Activated CD8-positive, alpha-beta memory T cell treated with anti-CD3 and anti-CD28 coated beads, Interleukin-2, amount 50 U/mL, for 24 hours (primary cell): ENCODE data around the gene RILPL2.
"Not testable (repeated sequence)": the region's sequence is repeated elsewhere in the genome, so short reads cannot be mapped to it uniquely, and the experiment has no call there.

Experiments used
- DNase-seq: peaks from one replicate; pipeline ENCODE4 v3.0.0-alpha.2; 2020; ENCODE audit errors: extremely low read depth

Gene RILPL2

GRCh38 chr12:123436017-123436964 is at the start of gene RILPL2:
TSS of gene RILPL2 (minus strand) at chr12:123436684. CDS start at chr12:123436420, 264 bp downstream.
- DNase-seq: peak; percentile 78

- DNase-seq: no peak
Measured at GRCh38 chr12:123485756-123486155, 49.3 kb upstream of the RILPL2 start.

GRCh38 chr12:123483602-123484248 is 47.2 kb upstream of the RILPL2 start:
- no peak for DNase-seq

GRCh38 chr12:123482876-123483275 is 46.4 kb upstream of the RILPL2 start:
- DNase-seq: no peak

- DNase-seq: not testable (repeated sequence)
Measured at GRCh38 chr12:123481251-123481650, 44.8 kb upstream of the RILPL2 start.

- DNase-seq: no peak
Measured at GRCh38 chr12:123479442-123480180, 43.1 kb upstream of the RILPL2 start.

- DNase-seq: no peak
Measured at GRCh38 chr12:123478762-123479161, 42.3 kb upstream of the RILPL2 start.

- DNase-seq: no peak
Measured at GRCh38 chr12:123478069-123478468, 41.6 kb upstream of the RILPL2 start.

GRCh38 chr12:123475246-123475703 is 38.8 kb upstream of the RILPL2 start:
- DNase-seq: no peak

GRCh38 chr12:123474485-123475245 is 38.2 kb upstream of the RILPL2 start:
- DNase-seq: no peak

- DNase-seq: no peak
Measured at GRCh38 chr12:123472438-123472849, 36.0 kb upstream of the RILPL2 start.

GRCh38 chr12:123471374-123472068 is 35.0 kb upstream of the RILPL2 start:
- no peak for DNase-seq

- DNase-seq: no peak
Measured at GRCh38 chr12:123469978-123470377, 33.5 kb upstream of the RILPL2 start.

- DNase-seq: no peak
Measured at GRCh38 chr12:123468786-123469185, 32.3 kb upstream of the RILPL2 start.

- no peak for DNase-seq
Measured at GRCh38 chr12:123465084-123465483, 28.6 kb upstream of the RILPL2 start.

GRCh38 chr12:123463174-123463573 is 26.7 kb upstream of the RILPL2 start:
- DNase-seq: not testable (repeated sequence)

- peak; percentile 57 for DNase-seq
Measured at GRCh38 chr12:123457980-123458779, 21.7 kb upstream of the RILPL2 start, which contains the start of gene SNRNP35. TSS of gene SNRNP35 (plus strand) at chr12:123458139. CDS start at chr12:123465541, 7,402 bp downstream.

GRCh38 chr12:123453165-123453564 is 16.7 kb upstream of the RILPL2 start:
- DNase-seq: no peak

- DNase-seq: not testable (repeated sequence)
Measured at GRCh38 chr12:123452276-123452550, 15.7 kb upstream of the RILPL2 start.

- DNase-seq: no peak
Measured at GRCh38 chr12:123450636-123451035, 14.2 kb upstream of the RILPL2 start.
